ENCODE measurements around the gene AARS2.

AARS2 gene

GRCh38 chr6:44302856-44303255, 10.3 kb downstream of the AARS2 start:
- Histone ChIP-seq H3K27ac (ENCODE audit: low read depth, low read length) (no peak overlapping the region), H4K20me1 (ENCODE audit: control insufficient read depth, insufficient read depth, low read depth, low read length) (no peaks in the 10 kb centered on the region), H3K27me3 (ENCODE audit: control insufficient read depth, low read length) (peaks cover 6% of the 10 kb centered on the region), H3K36me3 (ENCODE audit: control insufficient read depth, low read length) (peaks cover 58% of the 10 kb centered on the region), H3K4me3 (ENCODE audit: low read length) (no peak overlapping the region), H3K79me2 (ENCODE audit: control insufficient read depth, low read length) (no peaks in the 10 kb centered on the region), H3K9me3 (ENCODE audit: control insufficient read depth, insufficient read depth, low read length) (no peaks in the 10 kb centered on the region), H3K4me1 (ENCODE audit: control insufficient read depth, low read length) (no peaks in the 10 kb centered on the region), H3F3A (ENCODE audit: control insufficient read depth, insufficient read depth) (no peaks in the 10 kb centered on the region), H3K4me2 (ENCODE audit: low read length) (no peak overlapping the region), H3K9me2 (replicated peaks; ENCODE audit: control insufficient read depth, low read length) (no peaks in the 10 kb centered on the region)
- no peak for TF ChIP-seq EZH2phosphoT487 (IDR thresholded peaks at IDR 0.05; ENCODE audit: borderline replicate concordance, low read length)

DNA sequence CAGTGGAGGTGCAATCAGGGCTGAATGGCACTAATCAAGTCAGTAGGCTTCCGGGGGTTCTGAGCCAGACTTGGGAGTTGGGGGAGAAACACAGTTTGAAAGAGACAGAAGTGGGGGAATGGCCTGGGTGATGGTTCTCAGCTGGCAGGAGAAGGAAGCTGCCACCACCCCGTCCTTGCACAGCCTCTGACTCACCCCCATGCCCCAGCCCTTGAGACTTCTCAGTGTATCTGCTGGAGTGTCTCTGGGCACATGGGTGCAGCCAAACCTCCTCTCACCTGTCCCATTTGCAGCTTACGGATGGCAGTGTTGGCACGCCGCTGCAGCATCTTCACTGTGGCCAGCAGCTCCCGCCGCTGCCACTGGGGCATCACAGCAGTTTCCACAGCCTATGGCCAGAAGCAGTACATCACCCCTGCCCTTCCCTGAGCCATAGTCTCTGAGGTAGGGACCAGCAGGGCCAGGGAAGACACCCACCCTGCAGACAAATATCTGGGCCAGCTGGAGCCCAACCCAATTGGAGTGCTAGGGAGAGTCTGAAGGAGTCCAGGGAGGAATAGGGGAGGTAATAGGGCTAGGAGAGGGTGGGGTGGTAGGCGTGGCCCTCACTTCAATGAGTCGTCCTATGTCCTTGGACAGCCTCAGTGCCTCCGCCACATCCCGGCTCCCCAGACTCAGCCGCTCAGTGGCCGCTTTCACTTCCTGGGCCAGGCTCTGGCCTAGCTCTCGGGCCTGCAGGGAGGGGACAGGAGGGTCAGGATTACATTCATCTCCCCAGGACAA, 11.2 kb downstream of the AARS2 start:
- TF ChIP-seq EZH2phosphoT487 (IDR thresholded peaks at IDR 0.05; ENCODE audit: borderline replicate concordance, low read length) (no peak), CTCF (IDR thresholded peaks at IDR 0.05; ENCODE audit: low read depth, low read length, poor library complexity, severe bottlenecking) (no peak)
- H3K4me2 ChIP-seq (ENCODE audit: low read length) = no peak overlapping the region
- H3K27ac ChIP-seq (ENCODE audit: low read depth, low read length) = no peak overlapping the region
- H4K20me1 ChIP-seq (ENCODE audit: control insufficient read depth, insufficient read depth, low read depth, low read length) = no peaks in the 10 kb centered on the region
- H3K27me3 ChIP-seq (ENCODE audit: control insufficient read depth, low read length) = peaks cover 15% of the 10 kb centered on the region
- no peaks in the 10 kb centered on the region for H3F3A ChIP-seq (ENCODE audit: control insufficient read depth, insufficient read depth)
- H3K4me3 ChIP-seq (ENCODE audit: low read length) = no peak overlapping the region
- no peaks in the 10 kb centered on the region for H3K9me2 ChIP-seq (replicated peaks; ENCODE audit: control insufficient read depth, low read length)
- H3K4me1 ChIP-seq (ENCODE audit: control insufficient read depth, low read length) = no peaks in the 10 kb centered on the region
- H3K9me3 ChIP-seq (ENCODE audit: control insufficient read depth, insufficient read depth, low read length) = no peaks in the 10 kb centered on the region
- H3K36me3 ChIP-seq (ENCODE audit: control insufficient read depth, low read length) = peaks cover 56% of the 10 kb centered on the region
- no peaks in the 10 kb centered on the region for H3K79me2 ChIP-seq (ENCODE audit: control insufficient read depth, low read length)

- Histone ChIP-seq H3K79me2 (ENCODE audit: control insufficient read depth, low read length) (no peaks in the 10 kb centered on the region), H3K27ac (ENCODE audit: low read depth, low read length) (no peak overlapping the region), H3K27me3 (ENCODE audit: control insufficient read depth, low read length) (peaks cover 24% of the 10 kb centered on the region), H3K9me3 (ENCODE audit: control insufficient read depth, insufficient read depth, low read length) (no peaks in the 10 kb centered on the region), H3K4me3 (ENCODE audit: low read length) (no peak overlapping the region), H3K4me2 (ENCODE audit: low read length) (no peak overlapping the region), H4K20me1 (ENCODE audit: control insufficient read depth, insufficient read depth, low read depth, low read length) (no peaks in the 10 kb centered on the region), H3K4me1 (ENCODE audit: control insufficient read depth, low read length) (no peaks in the 10 kb centered on the region), H3K36me3 (ENCODE audit: control insufficient read depth, low read length) (peaks cover 50% of the 10 kb centered on the region), H3F3A (ENCODE audit: control insufficient read depth, insufficient read depth) (no peaks in the 10 kb centered on the region), H3K9me2 (replicated peaks; ENCODE audit: control insufficient read depth, low read length) (no peaks in the 10 kb centered on the region)
- no peak for TF ChIP-seq CTCF (IDR thresholded peaks at IDR 0.05; ENCODE audit: low read depth, low read length, poor library complexity, severe bottlenecking)
- no peak for TF ChIP-seq EZH2phosphoT487 (IDR thresholded peaks at IDR 0.05; ENCODE audit: borderline replicate concordance, low read length)
Observed at GRCh38 chr6:44301106-44301505, 12.0 kb downstream of the AARS2 start.

GRCh38 chr6:44300292-44300823, 12.8 kb downstream of the AARS2 start:
- H3K27me3 ChIP-seq (ENCODE audit: control insufficient read depth, low read length) = peaks cover 26% of the 10 kb centered on the region
- TF ChIP-seq EZH2phosphoT487 (IDR thresholded peaks at IDR 0.05; ENCODE audit: borderline replicate concordance, low read length) (no peak), CTCF (IDR thresholded peaks at IDR 0.05; ENCODE audit: low read depth, low read length, poor library complexity, severe bottlenecking) (no peak)
- H3K36me3 ChIP-seq (ENCODE audit: control insufficient read depth, low read length) = peaks cover 44% of the 10 kb centered on the region
- H3K9me3 ChIP-seq (ENCODE audit: control insufficient read depth, insufficient read depth, low read length) = no peaks in the 10 kb centered on the region
- no peaks in the 10 kb centered on the region for H3K9me2 ChIP-seq (replicated peaks; ENCODE audit: control insufficient read depth, low read length)
- no peak overlapping the region for H3K4me2 ChIP-seq (ENCODE audit: low read length)
- H3K4me1 ChIP-seq (ENCODE audit: control insufficient read depth, low read length) = no peaks in the 10 kb centered on the region
- H4K20me1 ChIP-seq (ENCODE audit: control insufficient read depth, insufficient read depth, low read depth, low read length) = peaks cover 3% of the 10 kb centered on the region; the same call in 1 of the 2 replicates
- H3K79me2 ChIP-seq (ENCODE audit: control insufficient read depth, low read length) = no peaks in the 10 kb centered on the region
- H3K27ac ChIP-seq (ENCODE audit: low read depth, low read length) = no peak overlapping the region
- no peak overlapping the region for H3K4me3 ChIP-seq (ENCODE audit: low read length)
- H3F3A ChIP-seq (ENCODE audit: control insufficient read depth, insufficient read depth) = no peaks in the 10 kb centered on the region
